ENCODE measurements around the gene CD86. TPM values are rescaled to one million over a fixed set of nuclear protein-coding genes. Genes with fewer than 3 reads are reported as not detected.

The CD86 gene
- total RNA-seq, 2 donors from 2014 or later, result 1.9 to 5.1 TPM

DNA sequence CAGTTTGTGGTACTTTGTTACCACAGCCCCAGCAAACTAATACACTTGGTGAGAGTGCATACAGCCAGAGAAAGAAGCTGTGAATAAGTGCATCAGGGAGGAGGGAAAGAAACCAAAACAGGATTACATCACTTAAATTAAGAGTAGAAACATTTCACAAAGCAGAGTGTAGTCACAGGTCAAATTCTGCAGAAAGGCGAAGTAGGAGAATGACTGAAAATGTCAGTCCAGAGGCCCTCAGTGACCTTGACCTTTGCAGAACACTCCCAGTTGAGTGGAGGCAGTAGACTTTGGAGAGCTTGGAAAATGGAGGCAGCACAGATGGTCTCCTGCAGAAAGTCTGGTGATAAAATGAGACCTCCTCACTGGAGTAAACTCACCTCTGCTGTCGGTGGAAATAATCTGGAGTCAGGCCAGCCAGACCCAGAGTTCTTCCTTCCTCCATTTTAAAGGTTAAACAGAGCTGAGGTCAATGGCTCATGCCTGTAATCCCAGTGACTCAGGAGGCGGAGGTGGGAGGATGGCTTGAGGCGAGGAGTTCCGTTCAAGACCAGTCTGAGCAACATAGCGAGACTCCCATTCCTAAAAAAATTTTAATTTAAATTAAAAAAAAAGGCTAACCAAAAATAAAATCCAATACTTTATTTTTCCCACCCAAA, 5.0 kb downstream of the CD86 start:
- DNase-seq (ENCODE audit: low spot score), result no peak
- no peak overlapping the region for H3K4me3 ChIP-seq
- H3K9me3 ChIP-seq, result no peaks in the 10 kb centered on the region
- H3K4me1 ChIP-seq, result no peaks in the 10 kb centered on the region
- no peaks in the 10 kb centered on the region for H3K27me3 ChIP-seq
- H3K36me3 ChIP-seq, result no peaks in the 10 kb centered on the region
- no peak overlapping the region for H3K27ac ChIP-seq
- TF ChIP-seq, protein P1, sequence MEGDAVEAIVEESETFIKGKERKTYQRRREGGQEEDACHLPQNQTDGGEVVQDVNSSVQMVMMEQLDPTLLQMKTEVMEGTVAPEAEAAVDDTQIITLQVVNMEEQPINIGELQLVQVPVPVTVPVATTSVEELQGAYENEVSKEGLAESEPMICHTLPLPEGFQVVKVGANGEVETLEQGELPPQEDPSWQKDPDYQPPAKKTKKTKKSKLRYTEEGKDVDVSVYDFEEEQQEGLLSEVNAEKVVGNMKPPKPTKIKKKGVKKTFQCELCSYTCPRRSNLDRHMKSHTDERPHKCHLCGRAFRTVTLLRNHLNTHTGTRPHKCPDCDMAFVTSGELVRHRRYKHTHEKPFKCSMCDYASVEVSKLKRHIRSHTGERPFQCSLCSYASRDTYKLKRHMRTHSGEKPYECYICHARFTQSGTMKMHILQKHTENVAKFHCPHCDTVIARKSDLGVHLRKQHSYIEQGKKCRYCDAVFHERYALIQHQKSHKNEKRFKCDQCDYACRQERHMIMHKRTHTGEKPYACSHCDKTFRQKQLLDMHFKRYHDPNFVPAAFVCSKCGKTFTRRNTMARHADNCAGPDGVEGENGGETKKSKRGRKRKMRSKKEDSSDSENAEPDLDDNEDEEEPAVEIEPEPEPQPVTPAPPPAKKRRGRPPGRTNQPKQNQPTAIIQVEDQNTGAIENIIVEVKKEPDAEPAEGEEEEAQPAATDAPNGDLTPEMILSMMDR (IDR thresholded peaks at IDR 0.05), result no peak

DNA sequence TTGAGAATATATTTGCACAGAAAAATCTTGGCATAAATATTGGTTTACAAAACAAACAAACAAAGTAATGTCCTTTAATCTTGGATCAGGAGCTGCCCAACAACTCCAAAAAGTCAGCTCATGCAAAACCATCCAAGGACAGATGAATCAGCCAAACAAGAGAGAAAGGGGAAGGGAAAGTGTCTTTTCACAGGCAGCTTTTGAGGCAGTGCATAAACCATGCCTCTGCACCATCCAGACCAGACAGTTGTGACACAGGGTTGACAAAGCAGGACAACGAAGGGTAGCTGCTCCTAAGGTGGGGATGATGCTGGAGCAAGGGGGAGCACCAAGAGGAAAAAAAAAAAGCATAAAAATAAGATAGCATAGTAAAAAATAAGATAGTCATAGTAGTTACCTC, 8.7 kb downstream of the CD86 start:
- no peak for DNase-seq (ENCODE audit: low spot score)
- TF ChIP-seq, protein P1 (IDR thresholded peaks at IDR 0.05), result no peak
- Histone ChIP-seq H3K27me3 (no peaks in the 10 kb centered on the region), H3K4me1 (no peaks in the 10 kb centered on the region), H3K4me3 (no peak overlapping the region), H3K36me3 (no peaks in the 10 kb centered on the region), H3K27ac (no peak overlapping the region), H3K9me3 (no peaks in the 10 kb centered on the region)

DNA sequence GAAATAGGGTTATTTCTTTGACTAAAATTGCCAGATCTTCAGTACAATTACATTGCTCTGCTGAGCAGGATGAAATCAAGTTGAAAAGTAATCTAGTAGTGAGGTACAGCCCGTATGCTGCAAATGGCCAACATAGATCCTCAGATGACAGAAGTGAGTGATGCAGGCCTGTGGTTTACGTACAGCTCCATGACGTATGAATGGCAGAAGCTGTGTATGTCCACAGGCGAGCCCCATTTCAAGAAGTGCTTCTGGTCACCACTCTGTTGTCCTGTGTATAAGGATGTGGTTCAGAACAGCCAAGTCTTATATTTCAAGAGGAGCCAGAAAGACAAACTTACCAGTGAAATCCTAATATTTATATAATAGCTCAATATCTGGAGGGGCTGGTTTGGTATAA, 9.2 kb downstream of the CD86 start:
- H3K36me3 ChIP-seq, result no peaks in the 10 kb centered on the region
- no peaks in the 10 kb centered on the region for H3K9me3 ChIP-seq
- no peak overlapping the region for H3K27ac ChIP-seq
- no peaks in the 10 kb centered on the region for H3K4me1 ChIP-seq
- TF ChIP-seq, protein P1 (IDR thresholded peaks at IDR 0.05), result no peak
- no peak overlapping the region for H3K4me3 ChIP-seq
- DNase-seq (ENCODE audit: low spot score), result no peak
- H3K27me3 ChIP-seq, result no peaks in the 10 kb centered on the region

DNA sequence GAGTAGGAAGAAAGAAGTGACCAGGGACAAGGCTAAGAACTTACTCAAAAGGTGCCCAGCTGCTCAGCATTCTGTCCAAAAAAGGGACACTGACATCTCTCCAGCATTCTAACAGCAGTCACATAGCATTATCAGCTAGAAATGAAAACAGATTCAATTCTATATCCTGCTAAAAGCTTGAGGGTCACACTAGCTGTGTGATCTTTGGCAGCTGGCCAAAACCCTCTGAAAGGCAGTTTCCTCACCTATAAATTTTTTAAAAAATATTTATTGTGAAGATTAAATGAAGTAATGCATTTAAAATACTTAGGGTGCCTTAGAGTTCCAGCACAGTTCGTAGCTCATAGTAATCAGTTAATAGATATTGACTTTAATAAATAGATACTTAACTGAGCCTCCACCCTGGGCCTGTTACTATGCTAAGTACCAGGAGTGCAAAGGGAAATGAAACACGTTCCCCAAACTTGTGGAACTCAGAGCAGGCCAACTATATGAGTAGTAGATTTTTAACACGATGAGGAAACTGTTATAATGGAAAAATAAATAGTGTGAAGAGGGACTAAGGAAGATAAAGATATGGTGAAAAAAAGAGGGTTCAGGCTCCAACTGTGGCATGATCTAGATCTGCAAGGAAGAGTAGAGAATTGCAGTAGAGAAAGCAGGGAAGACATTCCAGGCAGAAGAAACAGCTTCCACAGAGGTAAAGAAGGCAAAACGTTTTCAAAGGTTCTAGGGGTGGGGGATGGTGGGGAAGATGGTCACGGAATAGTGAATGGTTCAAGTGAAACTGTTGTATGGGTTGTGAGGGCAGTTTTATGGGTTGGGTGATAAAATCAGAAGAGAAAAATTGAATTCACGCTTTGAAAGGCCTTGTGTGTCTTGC, 11.4 kb downstream of the CD86 start:
- H3K36me3 ChIP-seq, result no peaks in the 10 kb centered on the region

DNA sequence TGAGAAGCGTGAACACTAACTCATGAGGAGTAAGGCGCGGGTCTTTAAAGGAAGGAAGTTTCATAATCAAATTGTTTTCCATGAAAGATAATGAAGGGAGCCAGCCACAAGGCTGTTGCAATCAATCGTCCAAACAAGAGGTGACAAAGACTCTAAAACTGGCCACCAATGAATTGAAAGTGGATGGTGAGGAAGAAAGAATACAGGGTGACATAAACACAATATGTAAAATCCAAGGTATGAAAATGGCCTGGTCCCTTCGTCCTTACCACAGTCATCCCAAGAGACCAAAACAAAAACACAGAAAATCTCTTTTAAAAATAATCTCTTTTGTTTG, 12.0 kb downstream of the CD86 start:
- no peaks in the 10 kb centered on the region for H3K27me3 ChIP-seq
- H3K9me3 ChIP-seq, result no peaks in the 10 kb centered on the region
- TF ChIP-seq, protein P1 (IDR thresholded peaks at IDR 0.05), result no peak
- no peaks in the 10 kb centered on the region for H3K4me1 ChIP-seq
- H3K36me3 ChIP-seq, result no peaks in the 10 kb centered on the region
- no peak overlapping the region for H3K27ac ChIP-seq
- no peak for DNase-seq (ENCODE audit: low spot score)
- H3K4me3 ChIP-seq, result no peak overlapping the region

More for the DNA sequence above, 11.4 kb downstream of the CD86 start:
- no peaks in the 10 kb centered on the region for H3K4me1 ChIP-seq
- H3K9me3 ChIP-seq, result no peaks in the 10 kb centered on the region
- DNase-seq (ENCODE audit: low spot score), result no peak
- TF ChIP-seq, protein P1 (IDR thresholded peaks at IDR 0.05), result no peak
- H3K4me3 ChIP-seq, result no peak overlapping the region
- no peak overlapping the region for H3K27ac ChIP-seq
- H3K27me3 ChIP-seq, result no peaks in the 10 kb centered on the region

Measured in right atrium auricular region (tissue), 2 donors.